ENCODE measurements around the gene CACNA2D3.

The CACNA2D3 gene

DNA sequence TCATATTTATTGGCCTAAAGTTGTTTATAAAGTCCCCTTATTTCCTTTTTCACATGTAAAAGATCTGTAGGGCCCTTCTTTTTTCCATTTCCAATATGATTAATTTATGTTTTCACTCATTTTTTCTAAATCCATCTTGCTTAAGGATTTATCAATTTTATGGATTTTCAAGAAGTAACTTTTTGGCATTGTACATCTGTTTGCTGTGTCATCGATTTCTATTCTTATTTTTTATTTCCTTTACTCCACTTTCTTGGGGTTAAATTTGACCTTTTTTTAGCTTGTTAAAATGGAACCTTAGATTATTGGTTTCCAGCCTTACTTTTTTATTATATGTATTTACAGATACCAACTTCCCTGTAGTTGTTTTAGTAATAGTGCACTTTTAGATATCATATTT lies 597.6 kb downstream of the CACNA2D3 start:
- Mint-ChIP-seq H3K27me3 (ENCODE audit: low read depth) (no peaks in the 10 kb centered on the region), H3K4me3 (no peak overlapping the region), H3K9me3 (peaks cover 8% of the 10 kb centered on the region), H3K4me1 (ENCODE audit: low read depth) (no peaks in the 10 kb centered on the region), H3K36me3 (ENCODE audit: low read depth) (no peaks in the 10 kb centered on the region), H3K27ac (no peak overlapping the region)
- no peak for DNase-seq (ENCODE audit: low spot score)

DNA sequence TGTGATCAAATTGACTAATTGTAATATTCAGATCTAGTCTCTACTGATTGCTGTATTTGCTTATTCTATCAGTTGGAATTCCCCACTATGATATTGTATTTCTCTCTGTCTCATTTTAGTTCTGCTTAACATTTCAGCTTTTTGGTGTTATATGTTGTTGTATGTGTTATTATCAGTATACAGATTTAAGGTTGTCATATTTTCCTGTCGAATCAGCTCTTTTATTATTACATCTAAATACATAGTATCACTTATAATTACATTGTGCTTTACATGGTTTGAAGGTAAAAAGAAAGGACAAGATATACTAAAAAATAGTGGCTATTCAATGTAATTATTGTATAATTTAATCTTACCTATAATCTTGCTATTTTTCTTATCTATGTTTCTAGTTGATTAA lies 598.3 kb downstream of the CACNA2D3 start:
- Mint-ChIP-seq H3K27ac (no peak overlapping the region), H3K9me3 (peaks cover 12% of the 10 kb centered on the region), H3K4me1 (ENCODE audit: low read depth) (no peaks in the 10 kb centered on the region), H3K27me3 (ENCODE audit: low read depth) (no peaks in the 10 kb centered on the region), H3K36me3 (ENCODE audit: low read depth) (no peaks in the 10 kb centered on the region), H3K4me3 (no peak overlapping the region)
- DNase-seq (ENCODE audit: low spot score), result no peak

DNA sequence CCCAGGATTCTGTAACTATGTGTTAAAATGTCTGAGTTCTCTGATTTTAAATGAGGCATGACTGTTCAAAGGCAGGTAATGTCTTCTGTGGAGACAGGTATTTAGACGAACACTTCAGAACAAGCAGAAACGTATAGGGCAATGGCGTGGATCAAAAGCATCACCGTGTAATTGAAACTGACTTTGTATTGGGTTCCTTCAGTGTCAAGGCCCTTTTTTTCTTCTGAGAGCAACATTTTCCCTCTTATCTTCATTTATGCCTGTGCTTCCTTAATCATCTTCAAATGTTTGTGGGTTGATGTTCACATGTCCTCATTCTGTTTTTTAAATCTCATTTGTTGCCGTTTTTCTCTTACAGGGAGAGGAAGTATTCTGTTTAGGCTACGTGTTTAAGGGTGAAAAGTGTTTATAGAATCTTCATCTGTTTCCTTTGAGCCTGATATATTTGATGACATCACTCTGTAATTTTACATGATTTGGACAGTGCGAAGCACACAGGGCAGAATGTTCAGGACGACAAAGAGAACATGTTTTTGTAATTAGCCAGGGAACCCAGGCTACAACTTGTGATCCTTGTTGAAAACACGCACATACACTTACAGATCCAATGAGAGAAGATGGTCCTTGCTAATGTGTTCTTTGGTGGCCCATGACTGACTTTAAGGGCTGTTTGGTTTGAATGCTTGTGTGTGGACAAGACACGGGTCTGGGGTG lies 609.5 kb downstream of the CACNA2D3 start:
- DNase-seq (ENCODE audit: low spot score), result no peak
- Mint-ChIP-seq H3K4me3 (no peak overlapping the region), H3K4me1 (ENCODE audit: low read depth) (no peaks in the 10 kb centered on the region), H3K27ac (no peak overlapping the region), H3K36me3 (ENCODE audit: low read depth) (no peaks in the 10 kb centered on the region), H3K27me3 (ENCODE audit: low read depth) (no peaks in the 10 kb centered on the region), H3K9me3 (peaks cover 37% of the 10 kb centered on the region)

DNA sequence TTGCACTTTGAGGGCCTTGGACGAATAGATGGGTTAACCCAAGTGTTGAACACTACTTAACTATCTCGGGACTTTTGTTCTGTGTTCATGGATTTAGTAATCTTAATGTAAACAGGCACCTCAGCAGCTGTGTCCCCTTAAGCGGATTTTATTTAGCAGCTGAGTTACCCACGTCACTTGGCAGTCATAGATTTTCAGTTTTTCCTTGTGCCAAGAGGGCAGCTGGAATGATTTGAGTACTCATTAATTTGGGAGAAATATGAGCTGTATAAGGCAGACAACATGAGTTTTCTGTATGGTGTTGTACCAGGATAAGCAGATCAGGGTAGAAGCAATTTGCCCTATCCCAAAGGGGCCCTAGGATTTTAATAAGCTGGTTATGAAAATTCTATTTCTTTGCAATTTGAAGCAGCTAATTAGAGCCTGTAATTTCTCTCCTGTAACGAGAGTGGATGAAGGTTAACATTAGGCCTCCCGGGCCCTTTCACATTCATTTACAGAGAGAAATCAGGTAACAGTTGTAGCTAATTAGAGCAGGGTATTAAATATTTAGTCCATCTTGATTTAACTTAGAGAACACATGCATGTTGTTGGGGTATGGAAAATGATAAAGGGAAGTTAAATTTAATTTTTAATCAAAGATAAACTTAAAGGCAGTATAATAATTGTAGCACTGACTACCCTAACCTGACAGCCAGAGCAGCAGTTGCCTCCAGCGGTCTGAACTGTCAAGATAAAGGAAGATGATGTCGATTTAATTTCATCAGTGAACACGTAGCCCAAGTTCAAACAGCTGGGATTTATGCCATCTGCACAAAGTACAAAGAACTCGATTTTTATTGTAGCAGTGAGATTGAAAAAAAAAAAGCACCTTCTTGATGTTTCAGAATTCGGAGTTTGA lies 611.0 kb downstream of the CACNA2D3 start:
- no peak overlapping the region for H3K27ac Mint-ChIP-seq
- H3K27me3 Mint-ChIP-seq (ENCODE audit: low read depth), result no peaks in the 10 kb centered on the region
- H3K36me3 Mint-ChIP-seq (ENCODE audit: low read depth), result no peaks in the 10 kb centered on the region
- H3K4me1 Mint-ChIP-seq (ENCODE audit: low read depth), result no peaks in the 10 kb centered on the region
- H3K4me3 Mint-ChIP-seq, result no peak overlapping the region
- H3K9me3 Mint-ChIP-seq, result peaks cover 27% of the 10 kb centered on the region
- DNase-seq (ENCODE audit: low spot score), result no peak

DNA sequence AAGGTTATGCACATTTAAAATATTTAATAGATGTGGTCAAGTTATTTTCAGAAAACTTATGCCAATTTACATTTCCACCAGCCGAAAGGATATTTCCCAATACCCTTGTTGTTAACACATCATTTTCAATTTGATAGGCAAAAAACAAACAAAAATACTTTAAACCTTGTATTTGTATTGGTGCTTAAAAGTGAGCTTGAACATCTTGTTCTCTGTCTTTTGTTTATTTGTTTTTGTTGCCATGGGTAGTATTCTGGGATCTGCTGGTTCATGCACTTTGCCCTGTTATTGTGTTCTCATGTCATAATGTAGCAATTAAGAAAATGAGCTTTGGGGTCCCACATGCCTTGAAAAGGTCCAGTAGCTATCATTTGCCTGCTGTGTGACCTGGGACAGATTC lies 614.1 kb downstream of the CACNA2D3 start:
- Mint-ChIP-seq H3K27ac (no peak overlapping the region), H3K36me3 (ENCODE audit: low read depth) (no peaks in the 10 kb centered on the region), H3K9me3 (peaks cover 10% of the 10 kb centered on the region), H3K4me1 (ENCODE audit: low read depth) (no peaks in the 10 kb centered on the region), H3K27me3 (ENCODE audit: low read depth) (no peaks in the 10 kb centered on the region), H3K4me3 (no peak overlapping the region)
- DNase-seq (ENCODE audit: low spot score), result no peak

DNA sequence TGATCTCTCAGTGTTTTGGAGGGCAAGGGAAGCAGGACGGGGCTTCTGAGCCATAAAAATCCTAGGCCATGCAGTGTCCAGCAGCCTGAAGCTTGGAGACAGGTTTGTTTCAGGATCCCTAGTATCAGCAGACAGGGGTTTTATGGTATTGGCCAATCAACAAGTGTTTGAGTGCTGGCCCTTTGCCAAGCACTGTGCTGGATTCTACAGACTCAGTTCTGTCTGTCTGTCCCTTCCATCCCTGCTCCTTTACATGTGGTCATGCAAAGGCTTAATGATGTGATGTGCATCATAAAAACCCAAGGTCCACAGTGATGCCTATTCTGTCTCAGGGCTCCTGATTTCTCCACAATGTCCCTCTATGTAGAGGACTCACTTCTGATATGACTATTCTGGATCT lies 621.4 kb downstream of the CACNA2D3 start:
- Mint-ChIP-seq H3K36me3 (ENCODE audit: low read depth) (no peaks in the 10 kb centered on the region), H3K27ac (no peak overlapping the region), H3K27me3 (ENCODE audit: low read depth) (no peaks in the 10 kb centered on the region), H3K4me1 (ENCODE audit: low read depth) (no peaks in the 10 kb centered on the region), H3K4me3 (no peak overlapping the region), H3K9me3 (peaks cover 4% of the 10 kb centered on the region)
- no peak for DNase-seq (ENCODE audit: low spot score)

DNA sequence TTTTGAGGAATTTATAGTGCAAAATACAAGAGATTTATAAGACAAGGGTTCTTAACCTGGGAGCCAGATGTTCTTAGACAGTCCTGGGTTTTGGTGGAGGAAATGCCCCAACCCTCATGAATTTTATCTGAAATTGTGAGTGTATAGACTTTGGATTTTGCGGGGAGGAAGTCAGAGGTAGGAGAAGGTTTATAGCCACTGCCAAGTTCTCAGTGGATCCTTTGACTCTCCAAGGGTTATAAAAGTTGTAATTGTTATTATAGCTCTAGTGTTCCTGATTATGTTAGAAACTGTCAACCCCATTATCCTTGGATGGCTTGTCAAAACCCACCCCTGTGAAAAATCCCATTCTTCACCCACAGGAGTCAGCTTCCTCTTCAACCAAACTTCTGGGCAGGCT lies 621.9 kb downstream of the CACNA2D3 start:
- H3K27ac Mint-ChIP-seq, result no peak overlapping the region
- H3K4me1 Mint-ChIP-seq (ENCODE audit: low read depth), result no peaks in the 10 kb centered on the region
- peaks cover 4% of the 10 kb centered on the region for H3K9me3 Mint-ChIP-seq
- no peaks in the 10 kb centered on the region for H3K36me3 Mint-ChIP-seq (ENCODE audit: low read depth)
- DNase-seq (ENCODE audit: low spot score), result no peak
- no peak overlapping the region for H3K4me3 Mint-ChIP-seq
- no peaks in the 10 kb centered on the region for H3K27me3 Mint-ChIP-seq (ENCODE audit: low read depth)

DNA sequence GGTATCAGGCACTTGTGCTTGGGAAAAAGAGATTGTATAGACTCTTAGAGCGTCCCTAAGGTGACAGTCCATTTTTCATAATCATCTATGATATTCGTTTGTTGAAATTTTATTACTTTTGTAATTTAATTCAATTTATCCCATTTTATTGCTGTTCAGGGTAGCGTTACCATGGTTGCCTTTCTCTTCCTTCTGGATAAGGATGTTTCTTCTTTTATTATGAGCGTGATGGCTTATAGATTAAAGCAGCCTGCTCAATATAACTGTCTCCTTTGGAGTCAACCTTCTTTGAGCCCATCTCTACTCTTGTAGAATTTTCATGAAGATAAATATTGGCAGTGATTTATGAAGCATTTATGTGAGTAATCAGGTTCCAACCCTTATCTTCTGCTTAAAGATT lies 623.5 kb downstream of the CACNA2D3 start:
- Mint-ChIP-seq H3K36me3 (ENCODE audit: low read depth) (no peaks in the 10 kb centered on the region), H3K27ac (no peak overlapping the region), H3K4me3 (no peak overlapping the region), H3K27me3 (ENCODE audit: low read depth) (no peaks in the 10 kb centered on the region), H3K4me1 (ENCODE audit: low read depth) (no peaks in the 10 kb centered on the region), H3K9me3 (no peaks in the 10 kb centered on the region)
- DNase-seq (ENCODE audit: low spot score), result no peak

DNA sequence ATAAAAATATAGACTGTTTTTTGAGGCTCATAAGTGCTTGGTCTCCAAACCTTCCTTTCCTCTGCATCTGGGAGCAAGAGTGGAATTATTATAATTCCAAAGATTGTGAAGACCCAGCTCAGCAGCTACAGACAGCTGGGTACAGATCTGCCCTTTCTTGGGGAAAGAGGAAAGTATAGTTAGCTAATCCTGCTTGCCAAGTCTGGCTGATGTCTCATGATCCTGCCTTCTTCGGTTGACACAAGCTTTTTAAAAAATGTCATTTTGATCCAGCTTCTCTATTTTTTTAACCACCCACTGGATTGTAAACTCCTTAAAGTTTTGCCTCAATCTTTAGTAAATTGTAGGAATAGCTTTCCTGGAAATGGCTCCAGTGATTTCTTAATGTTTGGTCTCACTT lies 624.4 kb downstream of the CACNA2D3 start:
- H3K9me3 Mint-ChIP-seq, result no peaks in the 10 kb centered on the region
- H3K27me3 Mint-ChIP-seq (ENCODE audit: low read depth), result no peaks in the 10 kb centered on the region
- H3K36me3 Mint-ChIP-seq (ENCODE audit: low read depth), result no peaks in the 10 kb centered on the region

DNA sequence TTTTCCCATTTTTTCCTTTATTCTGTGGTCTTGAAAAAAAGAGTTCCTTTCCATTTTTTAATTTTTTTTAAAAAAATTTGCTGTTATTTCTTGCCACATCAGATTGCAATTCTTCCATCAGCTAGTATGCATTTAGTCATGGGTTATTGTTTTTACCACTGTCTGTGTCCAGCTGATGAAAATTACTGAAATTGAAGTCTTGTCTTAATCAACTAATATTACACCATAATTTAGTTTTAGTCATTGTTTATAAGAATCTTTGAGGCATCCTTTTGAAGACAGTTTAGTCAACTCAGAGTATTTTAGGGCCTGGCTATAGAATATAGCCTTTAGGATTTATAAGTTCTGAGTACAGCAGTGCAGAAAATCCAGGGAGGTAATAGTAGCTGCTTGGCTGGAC lies 633.4 kb downstream of the CACNA2D3 start:
- Mint-ChIP-seq H3K27ac (no peak overlapping the region), H3K27me3 (ENCODE audit: low read depth) (no peaks in the 10 kb centered on the region), H3K9me3 (no peaks in the 10 kb centered on the region), H3K4me3 (no peak overlapping the region), H3K4me1 (ENCODE audit: low read depth) (no peaks in the 10 kb centered on the region), H3K36me3 (ENCODE audit: low read depth) (no peaks in the 10 kb centered on the region)
- no peak for DNase-seq (ENCODE audit: low spot score)

More for the DNA sequence above, 624.4 kb downstream of the CACNA2D3 start:
- Mint-ChIP-seq H3K4me3 (no peak overlapping the region), H3K4me1 (ENCODE audit: low read depth) (no peaks in the 10 kb centered on the region), H3K27ac (no peak overlapping the region)
- DNase-seq (ENCODE audit: low spot score), result no peak

DNA sequence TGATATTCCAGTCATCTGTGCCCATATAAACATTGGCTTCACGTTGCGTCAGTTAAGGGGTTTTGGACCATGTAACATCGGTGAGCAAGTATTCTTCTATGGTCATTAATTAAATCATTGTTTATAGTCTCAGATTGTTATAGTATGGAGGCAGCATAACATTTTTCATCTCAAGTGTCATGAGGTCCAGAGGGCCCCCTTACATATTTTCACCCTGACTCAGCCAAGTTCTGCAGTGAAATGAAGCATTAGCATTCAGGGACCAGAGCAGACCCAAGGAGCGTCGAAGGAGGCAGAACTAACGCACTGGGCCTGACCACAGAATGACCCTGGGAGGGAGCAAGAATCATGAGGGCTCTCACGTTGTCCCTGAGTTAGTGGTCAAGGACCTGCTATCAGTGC lies 634.0 kb downstream of the CACNA2D3 start:
- Mint-ChIP-seq H3K4me1 (ENCODE audit: low read depth) (no peaks in the 10 kb centered on the region), H3K27ac (no peak overlapping the region), H3K4me3 (no peak overlapping the region), H3K9me3 (no peaks in the 10 kb centered on the region), H3K27me3 (ENCODE audit: low read depth) (no peaks in the 10 kb centered on the region), H3K36me3 (ENCODE audit: low read depth) (no peaks in the 10 kb centered on the region)
- no peak for DNase-seq (ENCODE audit: low spot score)

DNA sequence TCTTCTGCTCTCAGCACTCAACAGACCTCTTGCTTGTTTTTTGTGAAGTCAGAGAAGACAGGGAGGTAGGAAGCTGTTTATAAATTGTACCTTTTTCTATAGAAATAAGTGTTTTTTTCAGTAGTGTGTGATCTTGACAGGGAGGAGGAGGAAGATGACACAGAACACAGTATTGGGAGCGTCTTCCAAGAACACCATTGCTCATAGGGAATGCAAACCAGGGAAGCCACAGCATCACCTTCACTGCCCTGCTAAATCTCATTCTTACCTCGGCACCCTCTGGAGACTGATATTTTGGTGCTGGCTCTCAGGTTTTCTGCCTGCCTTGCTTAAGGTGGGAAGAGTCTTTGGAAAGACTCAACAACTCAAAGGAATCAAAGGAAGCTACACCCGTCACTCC lies 636.1 kb downstream of the CACNA2D3 start:
- Mint-ChIP-seq H3K27me3 (ENCODE audit: low read depth) (no peaks in the 10 kb centered on the region), H3K4me3 (no peak overlapping the region), H3K4me1 (ENCODE audit: low read depth) (no peaks in the 10 kb centered on the region), H3K9me3 (no peaks in the 10 kb centered on the region), H3K27ac (no peak overlapping the region), H3K36me3 (ENCODE audit: low read depth) (no peaks in the 10 kb centered on the region)
- no peak for DNase-seq (ENCODE audit: low spot score)

DNA sequence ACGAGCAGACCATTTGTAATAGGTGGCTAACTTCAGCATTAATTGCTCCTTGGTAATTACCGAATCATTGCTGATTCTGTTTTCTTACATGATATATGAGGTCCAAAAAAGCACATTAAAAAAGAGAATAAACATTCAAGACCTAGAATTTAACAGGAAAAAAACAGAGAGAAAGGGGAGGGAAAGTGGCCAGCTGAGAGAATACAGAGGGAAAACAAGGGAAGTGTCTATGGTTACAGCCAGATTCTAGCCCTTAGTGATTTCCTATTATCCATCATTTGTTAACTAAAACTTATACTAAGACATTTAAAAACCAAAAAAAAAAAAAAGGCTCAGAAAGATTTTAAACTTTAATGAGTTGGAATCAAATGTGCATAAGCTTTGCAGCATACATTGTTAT lies 636.8 kb downstream of the CACNA2D3 start:
- Mint-ChIP-seq H3K4me3 (no peak overlapping the region), H3K36me3 (ENCODE audit: low read depth) (no peaks in the 10 kb centered on the region), H3K27me3 (ENCODE audit: low read depth) (no peaks in the 10 kb centered on the region), H3K9me3 (no peaks in the 10 kb centered on the region), H3K4me1 (ENCODE audit: low read depth) (no peaks in the 10 kb centered on the region), H3K27ac (no peak overlapping the region)
- DNase-seq (ENCODE audit: low spot score), result no peak

DNA sequence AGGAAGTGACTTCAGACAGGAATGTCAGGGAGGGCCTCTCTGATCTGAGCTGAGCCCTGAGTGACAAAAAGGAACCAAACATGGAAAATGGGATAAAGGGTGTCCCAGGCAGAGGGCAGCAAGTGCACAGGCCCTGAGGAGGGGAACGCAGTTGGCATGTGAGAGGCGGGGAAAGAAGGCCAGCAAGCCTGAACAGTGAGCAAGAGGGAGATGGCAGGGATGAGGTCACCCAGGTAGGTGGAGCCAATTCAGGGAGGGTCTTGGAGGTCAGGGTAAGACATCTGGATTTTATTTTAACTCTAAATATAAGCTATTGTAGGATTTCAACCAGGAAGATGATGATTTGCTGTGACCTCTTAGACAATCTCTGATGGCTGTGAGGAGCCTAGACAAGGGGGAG lies 637.8 kb downstream of the CACNA2D3 start:
- Mint-ChIP-seq H3K27me3 (ENCODE audit: low read depth) (no peaks in the 10 kb centered on the region), H3K4me3 (no peak overlapping the region)
- no peak for DNase-seq (ENCODE audit: low spot score)

More for the DNA sequence above, 637.8 kb downstream of the CACNA2D3 start:
- no peaks in the 10 kb centered on the region for H3K36me3 Mint-ChIP-seq (ENCODE audit: low read depth)
- no peak overlapping the region for H3K27ac Mint-ChIP-seq
- no peaks in the 10 kb centered on the region for H3K9me3 Mint-ChIP-seq
- no peaks in the 10 kb centered on the region for H3K4me1 Mint-ChIP-seq (ENCODE audit: low read depth)
